KG1 (cell line): ENCODE results near the gene ARHGEF12.

Source experiments
- DNase-seq: peaks from one replicate; lab custom pipeline; 2025; lab: John Stamatoyannopoulos, UW

Gene ARHGEF12

DNA sequence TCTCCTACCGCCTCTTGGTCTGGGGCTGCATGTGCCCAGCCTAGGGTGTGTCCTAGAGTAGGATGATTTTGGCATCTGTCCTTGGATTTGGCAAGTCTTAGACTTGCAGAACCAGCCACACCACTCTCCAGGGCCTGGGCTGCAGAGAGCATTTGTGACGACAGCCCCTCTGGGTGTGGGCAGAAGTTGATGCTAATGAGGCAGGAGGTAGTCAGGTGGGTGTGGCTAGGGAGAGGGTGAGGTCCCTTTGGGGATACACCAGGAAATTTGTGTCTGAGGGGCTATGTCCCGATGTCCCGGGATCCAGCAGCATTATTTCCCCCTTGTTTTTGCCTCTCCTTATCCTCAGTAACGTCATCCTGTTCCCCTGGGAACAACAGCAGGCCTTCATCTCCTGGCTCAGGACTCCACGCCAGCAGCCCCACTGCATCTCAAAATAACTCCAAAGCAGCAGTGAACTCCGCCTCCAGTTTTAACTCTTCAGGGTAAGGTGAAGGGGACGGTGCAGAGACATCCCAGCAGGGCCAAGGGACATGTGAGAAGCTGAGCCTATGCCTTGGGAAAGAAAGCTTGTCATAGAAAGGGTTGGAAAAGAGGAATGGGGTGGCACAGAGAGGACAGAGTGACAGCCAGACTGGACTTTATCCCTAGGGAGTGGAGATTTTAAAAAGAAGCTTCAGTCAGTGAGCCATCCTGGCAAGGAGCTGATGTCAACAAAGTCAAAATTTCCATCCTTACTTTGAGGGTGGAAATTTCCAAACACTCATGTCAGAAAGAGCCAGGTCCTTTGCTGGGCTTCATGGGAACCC, 19.1 kb upstream of the ARHGEF12 start:
- DNase-seq, result no peak

DNA sequence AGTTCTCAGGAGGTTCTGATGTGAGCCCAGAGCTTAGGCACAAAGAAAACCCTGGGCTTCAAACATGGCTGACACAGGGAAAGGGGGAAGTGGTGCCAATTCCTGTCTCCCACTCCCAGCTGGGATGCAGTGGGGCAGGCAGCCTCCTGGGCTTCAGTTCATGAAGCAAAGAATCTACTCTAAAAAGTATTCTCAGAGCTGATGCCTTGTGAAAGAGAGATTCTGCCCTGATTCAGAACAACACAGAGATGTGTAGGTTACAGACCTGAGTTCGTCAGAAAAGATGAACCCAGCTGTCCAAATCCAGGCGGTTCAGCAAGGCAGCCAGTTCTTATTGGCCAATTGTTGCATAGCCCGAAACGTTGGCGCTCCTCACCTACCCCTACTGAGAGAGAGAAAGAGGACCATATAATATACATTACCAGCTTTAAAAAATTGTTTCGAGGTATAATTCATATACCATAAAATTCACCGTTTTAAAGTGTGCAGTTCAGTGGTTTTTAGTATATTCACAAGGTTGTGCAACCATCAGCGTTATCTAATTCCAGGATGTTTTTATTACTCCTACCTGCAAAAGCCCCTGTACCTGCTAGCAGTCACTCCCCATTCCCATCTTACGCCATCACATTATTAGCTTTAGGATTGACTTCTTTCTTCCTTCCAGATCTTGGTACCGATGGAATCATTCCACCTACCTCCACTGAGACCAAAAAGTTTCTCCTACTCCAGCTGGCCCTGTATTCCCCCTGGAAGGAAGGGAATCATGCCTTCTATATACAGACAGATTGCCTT, 18.3 kb upstream of the ARHGEF12 start:
- DNase-seq, result no peak

DNA sequence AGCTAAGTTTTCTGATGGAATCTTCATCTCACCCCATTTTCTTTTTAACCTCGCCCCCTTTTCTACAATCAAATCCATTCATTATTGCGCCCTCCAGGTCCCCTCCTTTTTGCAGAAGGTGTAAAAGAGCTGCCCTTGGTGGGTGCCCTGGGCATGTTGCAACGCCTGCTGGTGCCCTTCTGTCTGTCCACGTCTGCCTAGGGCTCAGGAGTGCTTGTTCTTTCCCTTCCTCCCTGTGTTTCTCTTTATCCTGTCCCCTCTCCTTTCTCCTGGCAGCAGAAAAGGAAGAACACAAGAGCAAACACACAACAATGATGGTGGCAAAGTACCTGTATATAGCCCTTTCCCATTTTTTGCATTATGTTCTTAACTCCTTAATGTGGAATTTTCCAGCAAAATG, 17.3 kb upstream of the ARHGEF12 start:
- DNase-seq, result no peak

DNA sequence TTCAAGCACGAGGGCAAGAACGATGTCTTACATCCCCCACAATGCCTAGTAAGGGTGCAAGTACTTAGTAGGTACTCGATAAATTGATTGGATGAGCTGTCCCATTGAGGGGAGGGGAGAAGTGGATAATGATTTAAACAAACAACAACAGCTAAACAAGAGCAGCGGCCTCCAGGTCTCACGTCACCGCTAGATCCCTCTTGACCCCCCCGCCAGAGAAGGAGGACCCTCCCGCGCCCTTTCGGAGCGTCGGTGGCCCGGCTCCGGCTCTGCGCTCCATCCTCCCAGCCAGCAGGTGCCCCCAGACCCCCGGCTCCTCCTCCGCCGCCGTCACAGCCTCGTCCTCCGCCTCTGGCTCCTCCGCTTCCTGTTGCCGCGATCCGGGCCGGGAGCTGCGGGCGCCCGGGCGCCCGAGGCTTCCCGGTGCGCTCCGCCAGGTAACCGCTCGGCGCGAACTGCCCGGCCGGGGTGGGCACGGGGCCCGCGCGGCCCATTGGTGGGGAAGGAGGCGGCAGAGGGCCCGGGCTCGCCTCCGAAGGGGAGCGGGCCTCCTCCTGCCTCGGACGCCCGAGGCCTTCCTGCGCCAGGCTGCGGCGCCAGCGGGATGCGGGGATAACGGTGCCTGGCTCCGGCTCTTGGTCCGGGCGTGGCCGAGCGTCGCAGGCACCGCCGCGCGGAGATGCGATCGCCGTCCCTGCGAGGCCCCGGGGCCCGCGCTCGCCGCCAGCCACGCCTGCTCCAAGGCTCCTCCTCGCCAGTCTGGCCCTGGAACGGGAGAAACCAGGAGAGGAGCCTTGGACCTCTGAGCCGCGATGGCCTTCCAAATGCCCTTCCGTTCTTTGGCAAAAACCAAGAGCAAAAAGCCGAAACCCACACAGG, 11.0 kb upstream of the ARHGEF12 start, which contains the start of gene TLCD5:
TSS of gene TLCD5 (plus strand) at position 368 of the 879 bp plus-strand sequence. CDS start 2,143 bp downstream, outside the sequence.
- no peak for DNase-seq

DNA sequence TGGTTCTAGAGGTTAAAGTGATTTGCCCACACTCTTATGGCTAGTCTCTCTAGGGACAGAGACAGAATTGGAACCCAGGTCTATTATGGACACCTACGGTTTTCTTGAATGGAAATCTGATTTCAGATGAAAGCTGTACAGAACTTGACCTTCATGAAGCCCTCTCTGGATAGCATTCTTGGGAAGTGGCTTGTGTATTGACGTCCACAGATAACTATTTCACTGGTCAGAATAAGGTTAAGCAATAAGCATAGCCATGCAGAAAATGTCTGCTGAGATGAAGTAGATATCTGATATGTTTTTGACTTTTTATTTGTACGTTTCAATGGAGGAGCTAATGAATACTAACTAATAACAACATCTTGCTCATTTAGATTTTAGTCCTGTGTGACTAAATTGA, 10.0 kb upstream of the ARHGEF12 start:
- no peak for DNase-seq

DNA sequence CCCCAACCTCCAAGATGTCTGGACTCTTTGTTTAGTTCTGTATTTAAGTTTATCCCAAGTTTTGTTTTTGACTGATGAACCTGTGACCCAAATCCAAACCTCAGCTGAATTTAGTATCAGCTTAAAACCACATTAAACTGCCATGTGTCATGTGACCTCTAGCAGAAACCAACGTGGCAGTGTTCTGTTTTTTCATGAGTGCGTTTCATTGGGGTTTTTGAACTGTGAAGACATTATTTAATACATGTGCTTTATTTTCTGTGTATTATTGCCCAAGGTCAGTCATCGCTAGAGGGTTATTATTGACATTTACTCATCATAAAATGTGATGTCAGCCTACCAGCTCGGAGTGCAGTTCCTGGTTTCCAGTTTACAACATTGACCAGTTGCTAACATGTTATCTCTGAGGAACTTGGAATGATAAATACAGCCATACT, 9.3 kb upstream of the ARHGEF12 start:
- no peak for DNase-seq

DNA sequence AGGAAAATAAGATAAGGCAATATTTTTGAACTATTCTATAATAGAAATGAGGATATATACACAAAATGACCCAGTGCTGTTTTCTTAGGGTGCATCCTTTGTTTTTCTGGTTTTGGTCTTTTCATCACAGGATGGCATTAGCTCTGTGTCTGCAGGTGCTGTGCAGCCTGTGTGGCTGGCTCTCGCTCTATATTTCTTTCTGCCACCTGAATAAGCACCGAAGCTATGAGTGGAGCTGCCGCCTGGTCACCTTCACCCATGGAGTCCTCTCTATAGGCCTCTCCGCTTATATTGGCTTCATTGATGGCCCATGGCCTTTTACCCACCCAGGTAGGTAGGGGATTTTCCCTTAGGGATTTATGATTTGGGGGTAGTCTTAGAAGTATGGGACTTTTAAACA, 8.9 kb upstream of the ARHGEF12 start:
- DNase-seq, result no peak

DNA sequence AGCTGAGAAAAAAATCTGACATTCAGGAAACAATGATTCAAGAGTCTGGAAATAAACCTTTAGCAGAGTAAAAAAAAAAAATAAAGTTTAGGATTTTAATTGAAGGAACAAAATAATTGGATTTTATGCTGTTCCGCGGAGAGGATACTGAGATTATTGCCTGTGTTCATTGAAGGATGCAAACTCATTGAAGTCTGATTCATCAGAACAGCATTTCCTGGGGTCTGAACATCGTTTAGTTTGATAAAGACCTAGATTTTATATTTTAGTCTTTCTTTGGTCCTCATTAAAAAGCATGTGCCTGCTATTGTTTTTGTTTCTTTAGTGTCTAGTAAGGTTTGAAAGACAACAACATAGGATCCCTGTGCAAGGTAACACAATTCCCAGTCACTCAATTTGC, 6.7 kb upstream of the ARHGEF12 start:
- no peak for DNase-seq

DNA sequence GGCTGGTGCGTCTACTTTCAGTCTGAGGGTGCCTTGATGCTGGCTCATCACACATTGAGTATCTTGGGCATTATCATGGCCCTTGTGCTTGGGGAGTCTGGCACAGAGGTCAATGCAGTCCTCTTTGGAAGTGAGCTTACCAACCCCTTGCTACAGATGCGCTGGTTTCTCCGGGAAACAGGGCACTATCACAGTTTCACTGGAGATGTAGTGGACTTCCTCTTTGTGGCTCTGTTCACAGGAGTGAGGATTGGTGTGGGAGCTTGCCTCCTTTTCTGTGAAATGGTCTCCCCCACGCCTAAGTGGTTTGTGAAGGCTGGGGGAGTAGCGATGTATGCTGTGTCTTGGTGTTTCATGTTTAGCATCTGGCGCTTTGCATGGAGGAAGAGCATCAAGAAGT, 6.2 kb upstream of the ARHGEF12 start:
- DNase-seq, result no peak

DNA sequence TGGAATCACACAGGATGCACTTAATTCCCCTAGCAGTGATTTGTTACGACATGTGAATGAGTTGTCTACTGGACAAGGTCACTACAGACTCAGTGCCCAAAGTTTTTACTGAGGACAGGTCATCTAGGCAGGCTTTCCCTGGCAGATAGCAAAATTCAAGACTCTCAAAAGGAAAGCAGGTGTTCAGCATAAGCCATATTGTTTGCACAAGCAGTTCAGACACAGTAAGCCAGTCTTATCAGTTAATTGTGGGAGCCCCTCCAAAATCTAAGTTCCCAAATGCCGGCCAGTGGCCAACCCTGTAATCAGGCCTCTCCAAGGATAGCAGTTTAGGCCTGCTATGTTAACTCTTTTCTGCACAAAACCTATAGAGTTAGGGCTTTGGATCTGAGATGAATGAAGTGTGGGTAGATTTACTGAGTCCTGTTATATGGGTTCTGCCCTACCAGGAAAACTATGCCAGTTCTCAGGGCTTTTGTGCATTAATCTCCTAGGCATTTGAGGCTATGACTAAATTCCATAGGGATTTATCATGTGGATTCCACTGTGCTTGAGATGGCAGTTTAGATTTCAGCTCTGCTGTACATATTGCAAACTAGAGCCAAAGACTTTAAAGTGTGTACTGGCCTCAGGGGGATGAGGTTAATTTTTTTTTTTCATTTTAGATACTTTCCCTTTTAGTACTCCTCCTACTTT, 4.8 kb upstream of the ARHGEF12 start:
- DNase-seq, result no peak

DNA sequence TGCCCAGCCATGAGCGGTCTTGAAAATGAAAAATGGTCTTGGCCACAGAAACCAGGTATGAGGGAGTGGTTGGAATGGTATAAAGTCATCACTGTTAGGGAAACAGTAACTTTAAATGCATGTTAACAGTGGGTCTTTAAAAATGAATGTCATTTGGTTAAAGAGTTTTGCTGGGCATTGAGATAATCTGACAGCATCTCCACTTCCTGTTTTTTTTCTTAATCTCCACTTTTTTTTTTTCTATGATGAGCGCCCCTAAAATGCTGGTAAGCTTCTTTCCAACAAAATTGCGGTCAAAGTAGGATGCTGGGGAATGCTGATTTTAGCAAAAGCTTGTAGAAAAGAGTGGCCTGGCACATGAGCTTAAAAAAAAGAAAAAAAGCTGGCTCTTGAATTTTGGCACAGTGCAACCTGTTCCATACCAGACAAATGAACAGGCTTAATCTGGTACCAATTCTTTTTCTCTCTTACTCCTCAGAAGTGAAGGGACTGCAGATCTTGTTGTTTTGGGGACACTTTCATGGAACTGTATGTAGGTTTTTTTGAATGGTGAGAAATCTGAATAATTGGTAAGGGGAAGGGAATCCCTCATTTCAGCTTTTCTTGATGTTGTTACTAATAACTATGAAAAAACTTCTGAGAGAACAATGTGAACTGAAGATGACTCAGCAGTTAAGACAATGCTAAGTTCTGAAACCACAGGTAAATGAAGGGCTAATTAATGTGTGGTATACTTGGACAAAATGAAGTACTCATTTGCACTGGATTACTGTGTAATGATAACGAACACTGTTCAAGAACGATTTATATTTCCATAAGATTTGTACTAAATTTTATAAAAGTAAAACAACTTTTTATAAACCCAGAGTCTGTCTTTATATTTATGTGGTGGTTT, 3.1 kb upstream of the ARHGEF12 start:
- DNase-seq, result no peak

DNA sequence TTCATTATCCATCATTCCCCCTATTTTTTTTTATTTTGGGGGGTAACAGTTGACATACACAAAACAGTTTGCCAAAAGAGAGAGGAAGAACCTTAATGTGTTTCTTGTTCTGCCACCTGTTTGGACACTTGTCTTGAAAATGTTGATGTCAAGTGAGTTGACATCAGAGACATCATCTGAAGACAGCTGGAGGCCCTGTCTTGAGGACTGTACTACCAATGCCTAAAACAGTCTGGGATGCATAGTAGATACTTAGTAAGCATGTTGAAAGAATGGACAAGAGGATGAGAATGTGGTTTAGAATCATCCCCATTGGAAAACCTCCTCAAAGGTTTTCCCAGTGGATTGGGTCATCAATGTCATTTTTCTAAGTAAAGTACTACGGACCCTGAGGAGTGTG, 2.4 kb upstream of the ARHGEF12 start:
- no peak for DNase-seq

DNA sequence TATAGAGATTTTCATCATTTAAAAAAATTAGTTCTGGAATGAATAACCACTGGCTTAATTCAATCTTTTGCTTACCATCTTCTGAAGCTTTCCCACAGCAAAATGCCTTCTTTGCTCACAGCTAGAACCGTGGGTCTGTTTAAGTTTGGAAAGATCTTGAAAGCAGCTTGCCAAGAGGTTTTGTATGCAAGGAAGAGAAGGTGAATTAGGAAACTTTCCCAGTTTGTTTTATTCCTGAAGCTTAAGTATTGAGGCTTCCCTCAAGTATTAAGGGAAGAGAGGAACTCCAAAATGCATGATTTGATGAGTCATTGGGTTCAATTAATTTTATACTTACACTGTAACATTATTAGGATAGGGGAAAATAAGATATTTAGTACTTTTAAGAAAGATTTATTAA, 1.9 kb upstream of the ARHGEF12 start:
- no peak for DNase-seq

DNA sequence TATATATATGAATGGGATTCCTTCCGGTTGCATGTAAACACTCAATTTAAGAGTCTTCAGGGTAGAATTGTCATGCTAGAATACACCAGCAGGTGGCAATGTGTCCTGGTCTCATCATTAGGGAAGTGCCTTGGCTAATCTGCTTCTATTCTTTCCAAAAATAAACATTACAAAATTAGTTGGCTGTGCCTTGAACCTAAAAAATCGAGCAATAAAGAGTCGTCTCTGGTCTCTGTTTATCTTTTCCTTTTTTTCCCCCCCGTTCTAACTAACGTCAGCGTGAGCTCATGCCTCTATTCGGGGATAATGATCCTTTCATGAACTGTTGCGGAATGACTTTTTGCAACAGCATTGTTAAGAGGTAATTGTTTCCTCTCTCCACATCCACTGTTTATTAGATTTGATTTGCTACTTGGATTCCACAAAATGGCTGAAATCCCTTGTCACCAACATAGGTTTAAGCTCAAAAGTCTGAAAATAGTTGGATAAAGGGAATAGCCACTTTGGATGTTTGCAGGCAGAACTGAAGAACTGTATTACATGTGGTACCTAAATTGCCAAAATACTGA, 1.2 kb upstream of the ARHGEF12 start:
- peak; percentile 87 for DNase-seq

DNA sequence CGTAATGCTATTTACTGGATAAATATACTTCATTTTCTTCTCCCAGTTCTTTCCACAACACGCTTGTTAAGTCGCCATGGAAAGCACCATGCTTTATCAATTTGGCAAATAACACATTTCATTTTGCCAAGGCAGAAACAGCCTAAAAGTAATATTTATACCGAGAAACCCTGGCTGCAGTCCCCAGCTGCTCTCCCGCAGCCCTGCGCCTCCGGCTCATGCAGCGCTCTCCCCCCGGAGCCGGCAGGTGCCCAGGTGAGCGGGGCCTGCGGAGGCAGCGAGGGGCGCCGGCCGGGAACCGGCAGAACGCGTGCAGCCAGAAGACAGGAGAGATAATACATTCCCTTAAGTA, 681 bp upstream of the ARHGEF12 start:
- no peak for DNase-seq

DNA sequence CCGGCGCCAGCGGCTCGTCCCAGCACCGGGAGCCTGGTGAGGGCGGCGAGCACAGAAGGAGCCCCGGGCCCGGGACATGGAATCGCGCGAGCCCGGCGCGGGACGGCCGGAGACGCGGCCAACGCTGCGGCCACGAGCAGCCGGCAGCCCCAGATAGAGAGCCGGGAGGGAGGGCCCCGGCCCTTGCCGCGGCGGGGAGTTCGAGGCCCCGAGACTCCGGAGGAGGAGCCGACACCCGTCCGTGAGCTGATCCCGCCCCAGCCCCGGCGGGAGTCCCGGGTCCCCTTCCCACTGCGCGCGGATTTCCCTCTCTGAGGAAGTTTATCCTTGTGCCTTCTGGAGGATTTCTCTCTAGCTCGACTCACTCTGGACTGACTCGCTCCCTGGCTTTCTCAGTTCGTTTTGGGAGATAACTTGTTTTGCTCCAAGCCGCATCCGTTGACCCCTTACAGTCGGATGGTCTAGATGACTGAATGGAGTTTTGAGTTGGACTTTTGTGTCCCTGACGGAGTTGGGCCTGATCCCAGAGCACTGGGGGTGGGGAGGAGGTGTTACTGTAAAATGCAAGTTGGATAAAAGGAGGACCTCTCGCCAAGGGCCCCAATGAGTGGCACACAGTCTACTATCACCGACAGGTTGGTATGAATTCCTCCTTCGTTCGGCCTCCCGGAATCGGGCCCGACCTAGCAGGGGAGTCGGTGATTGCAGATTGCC, 585 bp downstream of the ARHGEF12 start:
- DNase-seq, result peak; percentile 31

DNA sequence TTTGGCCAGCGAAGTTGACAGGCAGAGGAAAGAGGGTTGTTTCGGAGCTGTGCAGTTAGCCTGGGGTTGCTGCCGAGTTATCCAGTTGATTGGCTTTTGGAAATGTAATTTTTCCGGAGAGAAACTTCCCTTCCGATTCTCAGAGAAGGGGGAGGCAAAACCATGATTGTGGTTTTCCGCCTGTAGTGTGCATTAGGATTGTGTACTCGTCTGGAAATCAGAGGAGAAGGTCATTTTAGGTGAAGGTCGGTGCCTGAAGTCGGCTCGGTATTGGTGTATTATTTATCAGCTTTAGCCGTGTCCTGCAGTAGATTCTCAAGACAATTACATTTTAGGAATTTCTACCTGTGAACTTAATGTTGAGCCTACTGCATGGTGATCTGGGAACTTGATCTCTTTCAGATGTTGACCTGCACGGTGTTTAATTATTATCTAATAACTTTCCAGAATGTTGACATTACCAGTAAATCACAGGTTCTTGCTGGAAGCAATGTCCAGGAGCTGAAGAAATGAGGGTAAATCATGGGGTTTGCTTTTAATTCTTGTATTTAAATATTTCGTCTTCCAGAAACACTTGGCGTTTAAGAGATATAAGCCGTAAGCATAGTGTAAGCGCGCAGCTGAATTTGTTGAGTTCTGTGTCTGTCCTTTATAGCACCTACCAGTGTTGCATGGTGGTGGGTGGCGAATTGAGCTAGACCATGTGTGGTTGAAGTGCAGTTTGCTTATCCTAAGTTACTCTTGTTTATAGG, 1.3 kb downstream of the ARHGEF12 start:
- DNase-seq, result no peak

DNA sequence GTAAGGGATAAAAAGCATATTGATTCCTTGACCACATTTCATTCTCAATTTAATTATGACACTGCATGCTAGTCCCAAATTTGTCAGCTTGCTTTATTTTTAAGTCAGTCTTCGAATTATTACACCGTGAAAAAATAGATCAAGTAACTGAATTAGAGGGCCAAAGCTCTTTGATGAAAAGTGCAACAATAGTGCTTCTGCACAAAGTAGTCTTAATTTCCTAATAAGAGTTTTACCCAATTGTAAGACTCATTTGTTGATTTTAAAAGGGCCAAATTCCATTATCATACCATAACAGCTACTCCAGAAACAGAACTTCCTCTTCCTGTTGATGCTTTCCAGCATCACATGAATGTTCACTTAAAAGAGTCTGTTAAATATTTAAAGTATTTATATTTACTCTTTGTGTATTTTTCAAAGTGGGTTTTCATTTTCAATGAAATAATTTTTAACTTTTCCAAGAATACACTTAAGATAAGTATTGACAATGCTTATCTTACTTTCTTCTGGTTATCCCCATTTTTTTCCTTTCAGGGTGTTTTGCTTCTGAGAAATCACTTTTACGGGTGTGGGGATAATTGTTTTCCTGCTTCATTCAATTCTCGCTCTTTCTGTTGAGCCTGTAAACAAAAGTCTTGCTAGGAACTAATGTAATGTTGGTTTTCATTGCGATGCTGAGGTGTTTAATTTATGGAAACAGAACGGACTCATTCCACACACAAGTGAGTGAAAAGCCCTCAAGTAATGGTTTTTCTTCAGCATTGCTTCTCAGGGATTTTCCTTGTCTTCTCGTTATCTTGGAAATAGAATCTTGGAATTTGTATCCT, 2.1 kb downstream of the ARHGEF12 start:
- DNase-seq, result peak; percentile 35
